Kidney epithelial cell (primary cell): ENCODE data around the gene ZNF667. TPM values are rescaled to one million over a fixed set of nuclear protein-coding genes. Genes with fewer than 3 reads are reported as not detected.

Experiments used
- DNase-seq: peaks from one replicate; pipeline ENCODE4 v3.0.0-alpha.2; 2010; ENCODE audit warnings: low read depth
- H3K27me3 ChIP-seq: 2 replicates; pipeline ENCODE4 v1.6.0; 2011; ENCODE audit warnings: low read length; ENCODE audit not compliant: control insufficient read depth, insufficient read depth
- H3K36me3 ChIP-seq: 2 replicates; pipeline ENCODE4 v1.5.1; 2011; ENCODE audit warnings: low read length; ENCODE audit not compliant: control insufficient read depth, insufficient read depth
- H3K4me3 ChIP-seq: 2 replicates; pipeline ENCODE4 v1.5.1; 2011; ENCODE audit warnings: low read depth, mild to moderate bottlenecking, control low read depth, low read length
- total RNA-seq: library from RNA; depleted of rRNA; stranded (reverse); fragments of >200 nt; gene quantifications from 2 replicates; pipeline ENCODE4 v1.2.3, GENCODE V29; 2015
- TF ChIP-seq, protein P1 (sequence below): IDR thresholded peaks from 2 replicates; pipeline ENCODE4 v1.5.1; 2011; ENCODE audit warnings: mild to moderate bottlenecking, moderate library complexity, low read length, control low read depth, inconsistent platforms; ENCODE audit not compliant: insufficient read depth, poor library complexity, severe bottlenecking

ZNF667 gene
- total RNA-seq, 1 donor from 2014 or later: 4.2 TPM

DNA sequence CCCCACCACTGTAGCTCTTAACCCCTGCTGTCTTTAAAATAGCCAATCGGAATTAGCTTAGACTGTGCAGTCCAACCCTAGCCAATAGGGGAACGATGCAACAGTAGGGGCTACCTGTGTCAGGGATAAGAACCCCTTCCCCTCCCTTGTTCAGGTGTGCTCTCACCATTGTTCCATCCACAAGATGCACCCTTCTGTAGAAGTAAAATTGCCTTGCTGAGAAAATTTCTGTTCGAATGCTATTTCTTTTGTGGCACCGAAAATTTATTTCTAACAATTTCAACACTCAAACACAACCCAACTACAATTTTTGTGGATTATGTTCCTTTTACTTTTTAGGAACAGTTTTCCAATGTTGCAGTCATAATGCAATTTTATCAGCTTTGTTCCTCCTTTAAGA lies 76.7 kb downstream of the ZNF667 start:
- H3K4me3 ChIP-seq: no peak overlapping the region
- H3K27me3 ChIP-seq: no peaks in the 10 kb centered on the region
- no peak for DNase-seq
- TF ChIP-seq, protein P1, sequence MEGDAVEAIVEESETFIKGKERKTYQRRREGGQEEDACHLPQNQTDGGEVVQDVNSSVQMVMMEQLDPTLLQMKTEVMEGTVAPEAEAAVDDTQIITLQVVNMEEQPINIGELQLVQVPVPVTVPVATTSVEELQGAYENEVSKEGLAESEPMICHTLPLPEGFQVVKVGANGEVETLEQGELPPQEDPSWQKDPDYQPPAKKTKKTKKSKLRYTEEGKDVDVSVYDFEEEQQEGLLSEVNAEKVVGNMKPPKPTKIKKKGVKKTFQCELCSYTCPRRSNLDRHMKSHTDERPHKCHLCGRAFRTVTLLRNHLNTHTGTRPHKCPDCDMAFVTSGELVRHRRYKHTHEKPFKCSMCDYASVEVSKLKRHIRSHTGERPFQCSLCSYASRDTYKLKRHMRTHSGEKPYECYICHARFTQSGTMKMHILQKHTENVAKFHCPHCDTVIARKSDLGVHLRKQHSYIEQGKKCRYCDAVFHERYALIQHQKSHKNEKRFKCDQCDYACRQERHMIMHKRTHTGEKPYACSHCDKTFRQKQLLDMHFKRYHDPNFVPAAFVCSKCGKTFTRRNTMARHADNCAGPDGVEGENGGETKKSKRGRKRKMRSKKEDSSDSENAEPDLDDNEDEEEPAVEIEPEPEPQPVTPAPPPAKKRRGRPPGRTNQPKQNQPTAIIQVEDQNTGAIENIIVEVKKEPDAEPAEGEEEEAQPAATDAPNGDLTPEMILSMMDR: no peak
- peaks cover 2% of the 10 kb centered on the region for H3K36me3 ChIP-seq

DNA sequence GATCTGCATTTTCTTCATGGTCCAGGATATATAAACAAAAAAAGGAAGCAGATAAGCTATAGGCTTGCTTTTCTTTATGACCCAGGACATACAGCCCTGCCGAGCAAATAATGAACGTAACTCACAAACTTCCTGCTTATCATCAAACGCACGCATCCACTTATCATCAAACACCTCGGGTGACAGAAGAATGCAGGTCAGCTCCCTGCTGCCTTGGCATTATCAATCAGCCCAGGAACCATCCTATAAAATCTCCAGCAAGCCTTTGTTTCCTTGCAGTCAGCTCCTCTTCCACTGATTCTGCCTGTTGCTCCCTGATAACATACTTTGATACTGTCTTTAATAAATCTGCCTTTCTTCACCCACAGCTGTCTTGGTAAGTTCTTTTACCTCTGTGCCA lies 78.3 kb downstream of the ZNF667 start:
- Histone ChIP-seq H3K4me3 (no peak overlapping the region), H3K27me3 (no peaks in the 10 kb centered on the region), H3K36me3 (peaks cover 2% of the 10 kb centered on the region)
- DNase-seq: no peak
- TF ChIP-seq, protein P1: no peak

DNA sequence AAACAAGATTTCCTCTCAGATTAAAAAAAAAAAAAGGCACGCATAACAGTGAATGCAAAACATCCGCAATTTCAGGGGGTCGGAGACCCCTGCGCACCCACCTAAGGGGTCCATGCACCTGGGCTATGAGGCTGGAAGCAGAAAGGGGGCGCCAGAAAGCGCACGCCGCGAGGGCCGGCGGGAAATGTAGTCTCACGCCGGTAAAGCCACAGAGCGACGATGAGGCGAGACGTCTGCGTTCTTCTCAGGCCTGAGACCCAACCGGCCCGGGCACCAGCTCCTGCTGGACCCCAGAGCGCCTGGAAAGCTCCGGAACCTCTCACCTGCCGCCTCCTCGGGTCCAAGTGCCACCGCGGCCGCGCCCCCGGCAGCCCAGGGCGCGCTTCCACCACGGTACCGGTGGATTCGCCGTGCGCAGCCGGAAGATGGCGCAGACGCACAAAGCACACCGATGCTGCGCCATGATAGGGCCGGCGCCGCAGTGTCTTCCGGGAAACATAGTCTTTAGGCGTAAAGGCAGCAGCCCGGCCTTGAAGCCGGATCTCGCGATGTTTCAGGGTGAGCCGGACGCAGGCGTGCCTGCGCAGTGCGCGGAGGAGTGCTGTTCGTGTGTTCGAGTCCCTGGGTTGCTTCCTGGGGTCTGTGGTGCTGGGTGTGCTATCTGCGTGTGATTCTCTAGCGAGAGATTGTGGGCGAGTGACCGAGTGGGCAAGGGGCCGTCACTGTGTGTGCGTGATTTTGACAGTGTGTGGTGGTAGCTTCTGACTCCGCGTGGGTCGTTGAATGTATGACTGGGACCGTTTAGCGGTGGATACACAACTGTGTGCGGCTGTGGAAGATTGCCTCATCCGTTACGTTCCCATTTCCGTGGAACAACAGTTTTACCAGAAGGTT lies 83.8 kb downstream of the ZNF667 start, which contains the start of gene ZNF582:
TSS of gene ZNF582 (minus strand) at position 416 of the 894 bp plus-strand sequence. CDS start 1,782 bp downstream, outside the sequence.
- DNase-seq: peak; percentile 86
- TF ChIP-seq, protein P1: peak; percentile 91
- peak within 1 kb of the TSS; percentile 72 for H3K4me3 ChIP-seq
- H3K36me3 ChIP-seq: peaks cover 1% of the 10 kb centered on the region
- no peaks in the 10 kb centered on the region for H3K27me3 ChIP-seq

Other genes starting within 250 kb of the ZNF667 start
- not detected in 2 replicates for gene EDDM13, start 204.6 kb downstream of the ZNF667 start, total RNA-seq
- gene ZSCAN5A, start 162.5 kb downstream of the ZNF667 start, total RNA-seq: 6.2 and 7.7 TPM in 2 replicates
- gene ZNF582, start 83.8 kb downstream of the ZNF667 start, total RNA-seq: 1.1 and 5.1 TPM in 2 replicates
- 2.9 and 3.6 TPM in 2 replicates for gene ZNF583, start 73.0 kb downstream of the ZNF667 start, total RNA-seq
- gene ZNF471, start 30.5 kb upstream of the ZNF667 start, total RNA-seq: 2.4 and 2.8 TPM in 2 replicates
- 5.8 and 6.6 TPM in 2 replicates for gene ZFP28, start 61.6 kb upstream of the ZNF667 start, total RNA-seq
- 2.9 and 4.3 TPM in 2 replicates for gene ZNF470, start 90.1 kb upstream of the ZNF667 start, total RNA-seq
- gene ZNF71, start 118.0 kb upstream of the ZNF667 start, total RNA-seq: 12.3 and 14.2 TPM in 2 replicates
- gene SMIM17, start 165.8 kb upstream of the ZNF667 start, total RNA-seq: 0.46 TPM in 1 of 2 replicates, not detected in the other
- 5.3 and 7.7 TPM in 2 replicates for gene ZNF835, start 194.4 kb upstream of the ZNF667 start, total RNA-seq